Ectodermal cell (in vitro differentiated cells): ENCODE measurements around the gene JADE3.

Source experiments
- H3K27ac ChIP-seq: 2 replicates; pipeline ENCODE4 v1.7.0; 2013; ENCODE audit warnings: mild to moderate bottlenecking, low read depth, low read length; ENCODE audit not compliant: insufficient read depth, poor library complexity, severe bottlenecking
- H3K27me3 ChIP-seq: 2 replicates; pipeline ENCODE4 v1.7.0; 2013; ENCODE audit warnings: mild to moderate bottlenecking, low read length; ENCODE audit not compliant: insufficient read depth, control insufficient read depth, poor library complexity, severe bottlenecking
- H3K36me3 ChIP-seq: one replicate; pipeline ENCODE4 v1.7.0; 2013; ENCODE audit warnings: low read length; ENCODE audit not compliant: control insufficient read depth, insufficient read depth
- H3K4me1 ChIP-seq: one replicate; pipeline ENCODE4 v1.7.0; 2013; ENCODE audit warnings: low read length; ENCODE audit not compliant: control insufficient read depth, insufficient read depth
- H3K4me3 ChIP-seq: 2 replicates; pipeline ENCODE4 v1.7.0; 2013; ENCODE audit warnings: low read depth, low read length, control low read depth; ENCODE audit not compliant: insufficient read depth
- H3K9me3 ChIP-seq: 2 replicates; pipeline ENCODE4 v1.7.0; 2013; ENCODE audit warnings: mild to moderate bottlenecking, low read length, moderate library complexity; ENCODE audit not compliant: control insufficient read depth
- WGBS, 2 experiments: methylation state at CpG; one replicate each; pipeline ENCODE4 v1.1.7; 2013; ENCODE audit warnings: missing lambda C conversion rate in 2 of 2; 5-methylcytosine and 5-hydroxymethylcytosine counted together

Gene JADE3

DNA sequence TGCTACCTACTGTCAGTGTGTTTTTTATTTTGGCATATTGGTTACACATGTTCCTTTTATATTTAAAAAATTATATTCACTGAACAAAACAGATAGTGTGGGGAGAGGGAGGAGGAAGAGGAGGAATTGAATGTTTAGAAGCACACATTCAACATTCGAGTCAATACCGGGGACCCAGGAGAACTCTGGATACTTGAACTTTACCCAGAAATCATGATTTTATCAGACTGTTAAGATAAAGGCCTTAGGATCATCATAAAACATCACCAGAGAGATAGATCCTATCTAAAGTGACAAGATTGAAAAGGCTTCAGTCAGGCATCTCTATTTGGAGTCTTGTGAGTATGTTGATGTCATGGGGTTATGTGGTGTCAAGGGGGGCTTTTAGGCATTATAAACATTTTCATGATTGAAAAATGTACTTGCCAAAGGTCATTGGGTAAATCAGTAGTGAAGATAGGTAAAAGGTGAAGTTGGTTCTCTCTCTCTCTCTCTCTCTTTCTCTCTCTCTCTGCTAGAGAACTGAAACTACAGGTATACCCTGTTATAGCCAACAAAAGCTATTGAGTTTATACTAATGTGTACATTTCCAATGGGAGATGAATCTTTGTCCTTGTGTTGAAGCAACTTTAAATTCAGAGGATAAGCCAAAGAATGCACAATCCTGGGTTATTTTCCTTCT is 149.2 kb downstream of the JADE3 start:
- Histone ChIP-seq H3K4me1 (no peaks in the 10 kb centered on the region), H3K36me3 (no peaks in the 10 kb centered on the region), H3K27ac (no peak overlapping the region), H3K9me3 (no peaks in the 10 kb centered on the region), H3K4me3 (no peak overlapping the region), H3K27me3 (no peaks in the 10 kb centered on the region)
- 90 to 100% methylated on average over 2 of the region's 2 CpGs for whole genome bisulfite sequencing, 2 experiments

DNA sequence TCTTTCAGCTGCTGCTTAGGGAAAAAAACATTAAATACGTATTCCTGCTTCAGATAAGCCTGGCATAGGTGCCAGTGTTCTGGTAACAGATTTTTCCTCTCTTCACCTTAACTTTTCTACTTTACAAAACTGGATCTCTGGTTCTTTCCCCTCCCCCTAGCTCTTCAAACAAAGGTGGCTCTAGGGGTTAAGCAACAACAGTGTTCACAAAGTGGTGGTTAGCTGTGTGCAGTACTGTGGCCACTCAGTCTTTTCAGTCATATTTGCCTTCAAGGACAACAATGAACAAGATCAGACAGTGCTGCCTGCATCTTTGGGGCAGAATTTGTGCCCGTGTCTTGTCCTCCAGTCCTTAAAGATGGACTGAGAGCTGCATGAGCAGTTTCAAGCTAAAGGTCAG is 151.0 kb downstream of the JADE3 start:
- 89 to 90% methylated on average over 2 of the region's 2 CpGs for WGBS, 2 experiments
- Histone ChIP-seq H3K27me3 (no peaks in the 10 kb centered on the region), H3K36me3 (no peaks in the 10 kb centered on the region), H3K27ac (no peak overlapping the region), H3K4me3 (no peak overlapping the region), H3K4me1 (no peaks in the 10 kb centered on the region), H3K9me3 (no peaks in the 10 kb centered on the region)

DNA sequence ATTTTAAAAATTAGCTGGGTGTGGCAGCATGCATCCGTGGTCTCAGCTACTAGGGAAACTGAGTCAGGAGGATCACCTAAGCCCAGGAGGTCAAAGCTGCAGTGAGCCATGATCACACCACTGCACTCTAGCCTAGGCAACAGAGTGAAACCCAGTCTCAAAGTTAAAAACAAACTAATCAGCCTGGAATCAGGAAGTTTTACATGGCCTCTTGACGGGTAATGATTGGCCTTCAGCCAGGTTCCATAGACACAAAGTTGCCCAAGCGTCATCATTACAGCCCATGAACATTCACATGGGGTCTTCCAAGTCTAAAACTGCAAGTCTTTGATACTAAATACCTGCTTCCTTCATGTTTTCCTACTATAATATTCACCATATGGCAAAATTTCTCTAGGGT is 156.0 kb downstream of the JADE3 start:
- Histone ChIP-seq H3K27ac (no peak overlapping the region), H3K4me3 (no peak overlapping the region), H3K9me3 (no peaks in the 10 kb centered on the region), H3K36me3 (no peaks in the 10 kb centered on the region), H3K27me3 (no peaks in the 10 kb centered on the region), H3K4me1 (no peaks in the 10 kb centered on the region)
- WGBS, 2 experiments: 93 to 94% methylated on average over 3 of the region's 3 CpGs

DNA sequence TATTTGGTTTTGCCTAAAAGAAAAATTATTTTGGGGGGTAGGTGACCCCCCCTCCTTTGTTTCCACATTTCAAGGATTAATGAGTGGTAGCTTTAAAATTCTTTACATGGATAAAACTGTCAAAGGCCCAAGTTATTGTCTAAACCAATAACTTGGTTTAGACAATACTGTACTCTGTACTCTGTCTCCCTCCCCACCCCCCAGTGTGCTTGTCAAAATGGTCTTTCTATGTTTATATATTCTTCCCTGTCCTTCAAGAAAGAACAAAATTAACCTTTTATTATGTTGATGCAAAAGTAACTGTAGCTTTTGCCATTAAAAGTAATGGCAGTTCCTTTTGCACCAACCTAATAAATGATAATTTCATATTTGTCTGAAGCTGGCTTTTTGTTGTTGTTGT is 156.5 kb downstream of the JADE3 start:
- Histone ChIP-seq H3K4me1 (no peaks in the 10 kb centered on the region), H3K27me3 (no peaks in the 10 kb centered on the region), H3K4me3 (no peak overlapping the region), H3K9me3 (no peaks in the 10 kb centered on the region), H3K27ac (no peak overlapping the region), H3K36me3 (no peaks in the 10 kb centered on the region)

DNA sequence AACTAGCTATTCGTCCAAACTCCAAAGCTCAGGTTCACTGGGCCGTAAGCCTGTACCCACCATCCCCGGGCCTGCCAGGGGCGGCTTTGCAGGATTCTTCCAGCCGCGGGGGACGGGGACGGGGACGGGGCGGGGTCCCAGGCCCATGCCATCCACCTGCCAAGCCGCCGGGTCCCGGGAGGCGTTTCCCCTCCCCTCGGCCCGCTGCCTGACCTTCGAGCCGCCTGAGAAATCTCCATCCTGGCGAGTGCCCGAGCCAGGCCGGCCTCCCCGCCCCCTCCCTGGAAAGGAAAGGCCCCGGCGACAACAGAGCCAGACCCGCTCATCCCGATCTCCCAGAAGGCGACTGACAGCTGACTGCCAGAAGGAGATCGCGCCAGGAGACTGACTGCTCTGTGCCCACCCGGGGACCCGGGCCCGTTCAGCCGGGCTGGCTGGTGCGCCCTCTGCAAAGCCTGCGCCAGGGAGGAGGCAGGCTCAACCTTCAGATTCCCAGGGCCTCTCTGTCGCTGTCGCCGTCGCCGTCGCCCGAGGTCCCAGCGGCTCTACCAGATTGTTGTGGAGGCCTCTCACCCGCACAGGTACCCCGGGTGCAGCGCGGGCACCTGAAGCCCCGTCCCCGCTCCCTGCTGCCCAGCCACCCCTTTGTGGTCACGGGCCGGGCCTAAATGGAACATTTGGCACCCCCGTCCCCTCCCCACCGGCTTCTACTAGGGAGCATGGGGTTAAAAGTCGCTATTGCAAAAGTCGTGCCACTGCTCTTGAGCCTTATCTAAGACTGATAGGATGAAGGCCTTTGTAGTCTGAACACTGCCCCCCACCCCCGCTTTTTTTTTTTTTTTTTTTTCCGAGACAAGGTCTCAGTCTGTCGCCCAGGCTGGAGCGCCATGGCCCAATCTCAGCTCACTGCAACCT is 166.2 kb downstream of the JADE3 start, which contains the start of gene RGN:
Gene RGN (plus strand): TSS at position 315 of the 915 bp plus-strand sequence. CDS start 2,702 bp downstream, outside the sequence.
- 46% methylated on average over 57 to 59 of the region's 59 CpGs for WGBS, 2 experiments
- Histone ChIP-seq H3K27ac (no peak within 1 kb of the TSS), H3K4me1 (no peaks in the 10 kb centered on the region), H3K27me3 (no peaks in the 10 kb centered on the region), H3K36me3 (no peaks in the 10 kb centered on the region), H3K9me3 (no peaks in the 10 kb centered on the region), H3K4me3 (no peak within 1 kb of the TSS)

DNA sequence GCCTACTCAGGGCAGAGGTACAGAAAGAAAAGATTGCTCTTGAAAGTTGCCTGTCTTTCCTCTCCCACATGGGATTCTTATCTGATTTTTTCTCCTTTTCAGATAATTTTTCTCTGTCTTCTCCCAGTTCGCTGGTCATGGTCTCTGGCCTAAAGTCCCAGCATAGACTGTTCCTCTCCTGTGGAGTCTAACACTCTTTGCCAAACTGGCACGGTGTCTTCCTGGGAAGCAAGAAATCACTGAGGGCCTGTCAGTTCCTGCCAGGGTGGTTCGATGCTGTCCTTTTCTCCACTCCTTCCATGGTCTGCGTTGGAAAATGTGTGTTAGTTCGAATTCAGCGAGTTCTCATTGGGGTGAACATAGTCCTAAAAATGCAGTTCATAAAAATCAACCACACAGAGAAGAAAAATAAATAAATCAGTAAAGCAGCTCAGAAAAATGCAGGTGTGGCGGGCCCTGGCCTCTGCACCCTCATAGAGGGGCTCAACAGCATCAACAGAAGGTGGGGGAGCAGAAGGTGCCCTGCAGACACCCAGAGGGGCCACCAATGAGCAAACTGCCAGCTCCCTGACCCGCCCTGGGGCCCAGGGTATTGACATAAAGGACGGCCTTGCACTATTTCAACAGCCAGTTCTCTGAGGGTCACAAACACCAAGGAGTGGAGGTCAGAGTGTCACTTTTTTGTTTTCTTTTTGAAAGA is 168.1 kb downstream of the JADE3 start:
- Histone ChIP-seq H3K36me3 (no peaks in the 10 kb centered on the region), H3K27me3 (no peaks in the 10 kb centered on the region), H3K4me3 (no peak overlapping the region), H3K27ac (no peak overlapping the region), H3K4me1 (no peaks in the 10 kb centered on the region), H3K9me3 (no peaks in the 10 kb centered on the region)
- 90 to 93% methylated on average over 7 to 9 of the region's 9 CpGs for WGBS, 2 experiments

DNA sequence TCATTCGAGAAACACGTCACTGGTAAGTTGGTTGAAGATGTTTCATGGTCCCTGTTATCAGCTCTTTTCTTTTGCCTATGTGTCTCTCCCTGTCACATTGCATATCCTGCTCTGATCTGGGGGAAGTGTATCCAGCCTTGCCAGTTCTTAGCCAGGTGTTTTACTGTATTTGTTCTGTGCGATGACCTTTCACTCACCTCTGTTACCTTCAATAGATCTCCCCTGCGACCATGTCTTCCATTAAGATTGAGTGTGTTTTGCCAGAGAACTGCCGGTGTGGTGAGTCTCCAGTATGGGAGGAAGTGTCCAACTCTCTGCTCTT is 168.7 kb downstream of the JADE3 start:
- H3K36me3 ChIP-seq: no peaks in the 10 kb centered on the region
- H3K9me3 ChIP-seq: no peaks in the 10 kb centered on the region
- H3K27ac ChIP-seq: no peak overlapping the region
- 89 to 90% methylated on average over 4 to 5 of the region's 5 CpGs for WGBS, 2 experiments
- H3K27me3 ChIP-seq: no peaks in the 10 kb centered on the region
- no peak overlapping the region for H3K4me3 ChIP-seq
- no peaks in the 10 kb centered on the region for H3K4me1 ChIP-seq

DNA sequence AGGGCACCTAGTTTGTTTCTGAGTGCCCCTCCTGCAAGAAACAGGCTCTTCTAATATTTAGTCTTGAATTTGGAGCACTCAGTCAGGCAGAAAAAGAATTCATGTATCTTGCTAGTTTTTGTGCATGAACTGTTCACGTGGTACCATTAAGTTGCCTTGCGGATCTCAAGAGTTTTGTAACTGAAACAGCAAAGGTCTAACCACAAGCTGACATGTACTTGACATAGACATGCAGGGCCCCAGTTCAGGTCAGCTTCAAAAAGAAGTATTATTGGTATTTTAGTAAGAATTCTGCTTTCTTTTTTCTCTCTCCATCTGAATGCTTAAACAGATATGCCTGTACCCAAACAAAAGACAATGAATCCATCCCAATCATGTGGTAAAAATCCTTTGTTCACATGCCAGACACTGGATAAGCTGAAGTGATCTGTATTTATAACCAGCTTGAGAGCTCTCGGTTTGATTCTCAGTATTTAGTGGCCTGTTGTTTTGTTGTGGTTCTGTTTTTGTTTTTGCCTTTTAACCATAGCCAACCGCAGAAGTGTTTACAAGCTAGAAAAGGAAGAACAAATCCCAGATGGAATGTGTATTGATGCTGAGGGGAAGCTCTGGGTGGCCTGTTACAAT is 179.0 kb downstream of the JADE3 start:
- 45 to 62% methylated on average over 3 to 4 of the region's 4 CpGs for WGBS, 2 experiments
- no peaks in the 10 kb centered on the region for H3K9me3 ChIP-seq
- no peaks in the 10 kb centered on the region for H3K4me1 ChIP-seq
- no peak overlapping the region for H3K4me3 ChIP-seq
- H3K27me3 ChIP-seq: no peaks in the 10 kb centered on the region
- no peak overlapping the region for H3K27ac ChIP-seq
- H3K36me3 ChIP-seq: no peaks in the 10 kb centered on the region

DNA sequence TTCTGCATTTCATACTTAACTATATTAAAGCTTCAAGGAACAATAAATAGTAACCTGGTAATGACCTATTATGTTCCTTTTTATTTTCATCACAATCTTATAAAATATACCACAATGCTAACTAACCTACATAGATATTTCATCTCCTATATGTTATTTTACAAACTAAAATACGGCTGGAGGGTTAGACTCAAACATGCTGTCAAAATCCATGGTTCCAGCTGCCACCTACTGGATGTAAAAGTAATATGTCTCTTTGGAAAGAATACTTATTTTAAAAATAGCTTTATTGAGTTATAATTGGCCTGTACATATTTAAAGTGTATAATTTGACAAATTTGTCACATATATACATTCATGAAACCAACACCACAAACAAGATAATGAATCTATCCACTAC is 181.0 kb downstream of the JADE3 start:
- WGBS, 2 experiments: no CpG with 5 or more reads among the region's 1 CpG
- no peak overlapping the region for H3K27ac ChIP-seq

DNA sequence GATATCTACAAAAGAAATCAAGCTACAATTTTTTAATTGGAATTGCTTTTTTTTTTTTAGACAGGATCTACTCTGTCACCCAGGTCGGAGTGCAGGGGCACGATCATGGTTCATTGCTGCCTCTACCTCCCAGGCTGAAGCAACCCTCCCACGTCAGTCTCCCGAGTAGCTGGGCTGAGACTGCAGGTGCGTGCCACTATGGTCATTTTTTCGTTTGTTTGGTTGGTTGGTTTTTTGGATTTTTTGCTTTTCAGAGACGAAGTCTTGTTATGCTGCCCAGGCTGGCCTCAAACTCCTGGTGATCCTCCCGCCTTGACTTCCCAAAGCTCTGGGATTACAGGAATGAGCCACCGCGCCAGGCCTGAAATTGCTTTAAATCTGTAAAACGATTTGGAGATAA is 181.6 kb downstream of the JADE3 start:
- no peak overlapping the region for H3K27ac ChIP-seq

More for the DNA sequence above, 181.0 kb downstream of the JADE3 start:
- no peaks in the 10 kb centered on the region for H3K9me3 ChIP-seq
- H3K4me3 ChIP-seq: no peak overlapping the region
- H3K4me1 ChIP-seq: no peaks in the 10 kb centered on the region
- H3K36me3 ChIP-seq: no peaks in the 10 kb centered on the region
- no peaks in the 10 kb centered on the region for H3K27me3 ChIP-seq

More for the DNA sequence above, 181.6 kb downstream of the JADE3 start:
- no peaks in the 10 kb centered on the region for H3K4me1 ChIP-seq
- H3K4me3 ChIP-seq: no peak overlapping the region
- no peaks in the 10 kb centered on the region for H3K9me3 ChIP-seq
- H3K27me3 ChIP-seq: no peaks in the 10 kb centered on the region
- no peaks in the 10 kb centered on the region for H3K36me3 ChIP-seq
- 79 to 88% methylated on average over 11 of the region's 11 CpGs for WGBS, 2 experiments
